Right renal pelvis (tissue), 4 donors: ENCODE measurements around the gene TNK2. TPM values are rescaled to one million over a fixed set of nuclear protein-coding genes. Genes with fewer than 3 reads are reported as not detected.

Experiments
- DNase-seq, 4 donors: peaks; one replicate each; pipeline ENCODE4 v3.0.0-alpha.2; 2013; ENCODE audit warnings: low read depth in 4 of 4, low spot score in 3 of 4, missing footprints in 1 of 4
- polyA plus RNA-seq, 4 donors: library from polyadenylated mRNA; unstranded; fragments of 120-200 nt; gene quantifications; one replicate each; pipeline ENCODE4 v1.2.1, GENCODE V29; 2013; ENCODE audit not compliant: insufficient read length in 4 of 4

The TNK2 gene
- polyA plus RNA-seq, 4 donors, result 24.0 to 32.3 (median 27.5) TPM

DNA sequence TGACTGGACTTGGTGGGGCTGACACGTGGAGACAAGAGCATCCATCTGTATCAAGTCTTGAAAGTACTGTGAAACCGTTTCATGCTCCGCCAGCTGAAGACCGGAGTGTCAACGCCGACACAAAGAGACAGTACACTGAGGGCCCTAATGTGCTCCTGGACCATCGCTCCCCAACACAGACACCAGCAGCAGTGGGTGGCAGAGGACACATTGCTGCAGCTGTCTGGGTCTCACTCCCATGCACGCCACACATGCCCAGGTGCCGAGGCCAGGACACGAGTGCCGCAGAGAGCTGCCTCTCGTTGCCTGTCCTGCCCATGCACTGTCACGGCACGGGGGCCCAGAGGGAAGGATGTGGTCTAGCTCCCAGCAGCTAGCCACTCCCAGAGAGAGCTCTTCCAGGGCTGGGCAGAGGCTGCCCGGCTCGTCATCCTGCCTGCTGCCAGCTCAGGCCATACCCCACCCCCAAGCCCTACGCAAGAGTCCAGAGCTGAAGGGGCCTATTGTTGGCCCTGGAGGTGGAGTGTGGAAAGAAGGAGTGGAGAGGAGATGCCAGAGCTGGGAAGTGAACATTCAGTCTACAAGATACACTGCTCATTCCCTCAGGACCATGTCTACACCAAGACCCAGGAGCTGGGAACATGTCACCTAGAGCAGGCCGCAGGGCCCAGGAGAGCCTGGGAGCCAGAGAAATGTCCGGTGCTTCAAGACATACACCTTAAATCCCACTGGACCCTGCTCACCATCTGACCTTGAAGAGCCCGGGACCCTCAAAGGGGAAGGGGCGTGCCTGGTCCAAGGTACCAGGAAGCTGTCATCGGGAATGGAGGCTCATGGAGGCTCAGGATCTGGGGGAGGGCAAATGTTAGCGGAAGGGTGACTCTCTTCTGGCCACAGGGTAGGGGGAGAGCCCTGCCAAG lies 7.7 kb downstream of the TNK2 start:
- no peak for DNase-seq

DNA sequence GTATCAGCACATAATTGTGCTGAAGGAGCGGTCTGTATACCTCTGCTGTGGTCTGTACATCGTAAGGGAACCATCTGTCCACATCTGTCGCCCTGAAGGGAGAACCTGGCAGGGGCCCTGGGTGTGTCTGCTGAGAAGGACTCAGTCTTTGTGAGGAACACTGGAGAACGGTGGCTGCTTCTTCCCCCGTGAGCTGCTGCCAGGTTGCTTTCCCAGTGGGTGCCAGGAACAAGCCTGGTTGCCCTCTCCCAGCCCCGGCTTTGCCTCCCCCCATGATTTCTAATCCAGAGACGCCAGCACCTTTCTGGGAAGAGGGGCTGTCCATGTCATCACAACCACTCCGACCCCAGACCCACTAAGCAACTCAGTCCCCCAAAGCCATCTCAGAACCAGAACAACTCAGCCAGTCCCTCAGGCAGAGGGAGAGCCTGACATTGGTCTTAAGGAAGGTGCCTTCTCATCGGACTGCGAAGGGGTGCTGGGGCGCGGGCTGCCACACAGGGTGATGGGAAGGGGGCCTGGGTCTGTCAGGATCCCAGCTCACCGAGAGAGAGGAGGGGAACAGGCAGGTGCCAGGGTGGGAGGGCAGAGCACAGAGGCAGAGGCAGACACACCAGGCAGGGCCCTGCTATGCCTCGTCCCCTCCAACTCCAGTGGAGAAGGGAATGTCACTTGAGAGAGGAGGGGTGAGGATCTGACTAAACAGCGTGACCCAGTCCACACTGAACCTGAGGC lies 8.5 kb downstream of the TNK2 start:
- no peak for DNase-seq

DNA sequence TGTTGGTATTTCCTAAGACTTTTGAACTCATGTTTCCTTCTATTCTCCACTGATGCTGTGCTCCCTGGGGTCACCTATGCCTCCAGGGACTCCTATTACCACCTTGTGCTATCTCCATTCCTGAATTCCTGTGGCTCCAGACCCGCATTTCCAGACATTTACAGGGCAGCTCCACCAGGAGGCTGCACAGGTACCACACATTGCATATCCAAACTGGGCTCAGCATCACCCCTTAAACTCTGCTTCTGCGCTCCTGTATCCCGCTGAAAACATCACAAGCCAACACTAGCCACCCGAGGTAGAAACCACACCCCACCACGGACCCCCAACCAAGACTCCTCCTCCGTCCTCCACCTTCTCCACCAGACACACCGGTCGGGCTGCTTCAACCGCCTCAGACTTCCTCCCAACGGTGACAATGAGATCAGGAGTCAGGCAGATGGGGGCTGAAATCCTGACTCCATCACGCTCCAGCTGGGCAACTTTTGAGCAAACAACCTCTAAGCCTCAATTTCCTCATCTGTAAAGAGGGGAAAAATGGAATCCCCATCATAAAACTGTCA lies 10.4 kb downstream of the TNK2 start:
- no peak for DNase-seq

DNA sequence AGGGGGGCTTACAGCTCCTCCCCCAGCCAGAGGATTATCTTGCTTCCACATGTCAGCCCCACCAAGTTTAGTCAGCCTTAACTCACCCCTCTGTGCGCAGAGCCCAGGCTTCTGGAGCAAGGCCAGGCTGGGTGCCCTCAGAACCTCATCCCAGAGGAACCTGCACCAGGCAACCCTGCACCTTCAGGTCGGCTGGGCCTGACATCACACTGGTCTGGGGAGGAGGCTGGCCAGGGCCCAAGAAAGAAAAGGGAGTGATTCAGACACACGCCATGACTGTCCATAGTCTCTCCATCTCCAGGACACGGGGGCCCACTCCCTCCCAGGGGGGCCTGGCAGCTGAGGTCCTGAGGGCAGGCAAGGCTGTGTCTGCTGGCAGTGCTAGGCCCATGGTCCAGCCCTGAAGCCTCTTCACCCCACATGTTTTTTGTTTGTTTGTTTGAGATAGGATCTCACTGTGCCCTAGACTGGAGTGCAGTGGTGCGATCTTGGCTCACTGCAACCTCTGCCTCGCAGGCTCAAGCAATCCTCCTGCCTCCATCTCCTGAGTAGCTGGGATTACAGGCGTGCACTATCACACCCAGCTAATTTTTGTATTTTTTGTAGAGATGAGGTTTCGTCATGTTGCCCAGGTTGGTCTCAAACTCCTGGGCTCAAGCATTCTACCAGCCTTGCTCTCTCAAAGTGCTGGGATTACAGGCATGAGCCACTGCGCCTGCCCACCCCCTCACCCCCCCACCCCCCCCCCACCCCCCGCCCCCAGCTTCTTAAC lies 11.1 kb downstream of the TNK2 start:
- no peak for DNase-seq

DNA sequence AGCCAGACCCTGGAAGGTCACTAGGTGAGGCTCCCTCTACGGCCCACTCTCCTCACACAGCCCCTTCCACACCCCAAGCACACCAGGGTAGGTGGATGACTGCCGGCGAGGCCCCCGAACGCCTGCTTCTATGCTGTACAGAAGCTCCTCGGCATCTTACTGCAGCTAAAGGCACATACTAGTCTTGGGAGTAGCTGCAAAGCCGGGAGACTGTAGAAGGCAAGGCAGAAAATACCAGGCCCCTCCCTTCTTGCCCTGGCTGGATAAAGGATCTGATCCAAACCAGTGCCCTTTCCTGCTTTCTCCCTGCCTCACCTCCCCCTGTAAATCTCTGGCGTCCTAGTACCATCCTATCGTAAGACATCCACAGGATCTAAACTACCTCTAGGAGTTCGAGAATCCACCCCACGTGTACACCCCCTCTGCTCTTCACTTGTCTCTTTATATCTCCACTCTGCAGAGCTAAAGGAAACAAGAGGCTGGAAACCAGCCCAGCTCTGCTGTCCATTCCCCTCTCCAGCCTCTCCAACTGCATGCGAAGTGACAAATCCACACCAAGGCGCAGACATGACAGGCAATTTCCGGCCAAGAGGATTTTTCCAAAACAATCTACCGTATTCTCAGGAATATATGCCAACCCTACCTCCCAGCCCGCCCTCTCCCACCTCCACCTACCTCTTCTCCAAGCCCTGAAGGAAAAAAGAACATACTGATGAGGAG lies 11.8 kb downstream of the TNK2 start:
- no peak for DNase-seq

DNA sequence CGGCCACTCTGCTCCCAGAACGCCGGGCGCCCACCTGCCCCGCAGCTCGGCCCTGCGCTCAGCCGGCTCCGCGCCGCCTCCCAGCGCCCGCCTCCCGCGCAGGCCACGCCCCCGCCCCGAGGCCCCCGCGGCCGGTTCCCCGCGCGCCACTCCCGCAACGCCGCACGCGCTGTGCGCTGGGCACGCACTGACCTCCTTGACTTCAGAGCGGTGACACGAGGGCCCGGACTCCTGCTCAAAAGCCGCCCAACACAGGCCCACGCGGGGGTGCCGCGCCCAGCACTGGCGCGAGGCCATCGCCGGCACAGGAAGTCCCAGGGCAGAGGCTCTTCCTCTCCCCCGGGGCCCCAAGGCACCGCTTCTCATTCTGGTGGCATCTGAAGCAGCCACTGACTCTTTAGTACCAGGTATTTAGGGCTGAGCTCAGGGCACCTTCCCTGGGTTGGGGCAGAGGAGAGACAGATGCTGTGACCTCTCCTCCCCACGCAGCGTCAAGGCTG lies 12.4 kb downstream of the TNK2 start:
- DNase-seq, result no peak

DNA sequence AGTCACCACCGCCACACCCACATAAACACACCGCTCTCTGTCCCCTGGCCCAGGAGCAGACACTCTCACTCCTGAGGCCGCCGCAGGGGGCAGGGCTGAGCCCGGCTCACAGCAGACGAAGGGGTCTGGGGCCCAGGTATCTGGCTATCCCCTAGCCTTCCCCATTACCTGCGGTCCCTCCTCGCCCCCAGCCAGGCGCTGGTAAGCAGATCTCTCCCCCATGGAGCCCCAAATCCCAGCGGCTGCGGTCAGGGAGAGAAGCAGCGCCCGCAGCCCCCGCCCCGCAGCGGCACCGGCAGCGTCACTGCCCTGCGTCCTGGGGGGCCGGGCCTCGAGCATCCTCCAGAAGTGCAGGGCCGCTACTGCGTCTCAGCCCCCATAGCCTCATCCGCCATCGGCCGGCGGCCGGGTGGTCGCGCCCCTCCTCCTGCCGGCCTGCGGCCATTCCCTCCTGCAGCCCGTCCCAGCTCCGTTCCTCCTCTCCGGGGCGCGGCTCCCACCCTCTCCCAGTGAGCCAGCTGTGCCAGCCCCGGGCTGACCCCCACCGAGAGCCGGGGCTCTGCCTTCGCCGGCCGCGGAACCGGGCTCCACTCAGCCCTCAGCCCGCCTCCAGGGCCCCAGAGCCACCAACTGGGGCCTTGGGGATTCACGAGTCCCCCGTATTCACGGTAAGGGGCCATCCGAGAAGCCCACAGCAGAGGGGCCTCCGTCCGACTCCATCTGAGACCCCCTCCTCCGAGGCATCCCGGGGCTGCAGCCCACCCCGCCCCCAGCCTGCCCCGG lies 13.1 kb downstream of the TNK2 start:
- DNase-seq, result no peak

DNA sequence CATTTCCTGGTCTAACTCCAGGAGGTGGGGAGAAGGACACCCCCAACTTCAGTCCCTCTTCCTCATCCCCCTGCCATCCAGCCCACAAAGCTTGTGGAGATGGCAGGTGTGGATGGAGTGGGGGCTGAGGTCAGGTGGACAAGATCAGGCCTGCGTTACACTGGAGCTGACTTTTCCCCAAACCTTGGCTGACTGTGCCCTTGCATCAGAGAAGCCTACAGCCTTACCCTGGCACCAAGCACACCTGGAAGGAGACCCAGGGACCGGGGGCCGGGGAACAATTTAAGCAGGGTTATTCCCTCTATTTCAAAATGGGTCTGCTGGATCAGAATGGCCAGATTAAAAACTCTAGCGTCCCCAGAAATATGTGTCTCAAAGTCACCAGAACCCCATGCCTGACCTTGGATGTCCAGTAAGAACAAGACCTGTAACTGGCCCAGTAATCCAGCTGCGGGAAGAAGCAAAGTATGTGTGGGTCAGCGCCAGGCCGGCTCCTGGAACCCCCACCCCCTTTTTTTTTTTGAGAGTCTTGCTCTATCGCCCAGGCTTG lies 14.4 kb downstream of the TNK2 start:
- DNase-seq, result no peak

DNA sequence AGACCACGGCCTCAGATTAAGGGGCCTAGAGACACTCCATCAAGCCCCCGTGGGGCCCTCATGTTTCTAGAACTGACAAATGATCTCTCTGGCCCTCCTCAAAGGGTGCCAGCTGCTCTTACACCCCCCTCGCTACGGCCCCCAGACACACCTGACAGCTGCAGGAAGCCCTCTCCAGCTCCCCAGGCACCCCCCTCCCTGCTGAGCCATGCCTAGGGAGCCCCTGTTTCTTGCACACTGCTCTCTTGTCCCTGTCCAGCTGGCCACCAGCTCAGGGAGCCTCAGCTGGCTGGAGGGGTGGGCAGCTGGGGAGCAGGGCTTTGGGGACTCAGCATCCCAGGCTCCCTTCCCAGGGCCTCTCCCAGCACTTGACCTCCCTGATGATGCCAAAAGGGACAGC lies 14.8 kb downstream of the TNK2 start:
- no peak for DNase-seq

DNA sequence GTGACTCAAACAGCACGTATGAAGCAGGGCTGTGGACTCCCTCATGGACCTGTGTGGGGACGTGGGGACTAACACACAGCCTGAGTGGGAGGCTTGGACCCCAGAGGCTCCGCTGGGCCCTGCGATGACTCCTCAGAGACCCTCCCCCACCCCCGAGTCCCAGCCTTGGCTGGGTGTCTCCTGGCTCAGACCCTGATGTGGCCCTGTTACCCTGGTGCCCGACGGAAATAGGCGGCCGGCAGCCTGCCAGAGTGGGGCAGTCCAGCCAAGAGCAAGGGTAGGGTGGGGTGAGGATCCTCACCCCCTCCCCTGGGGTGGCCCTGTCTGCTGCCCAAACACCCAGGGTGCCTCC lies 15.3 kb downstream of the TNK2 start:
- no peak for DNase-seq

DNA sequence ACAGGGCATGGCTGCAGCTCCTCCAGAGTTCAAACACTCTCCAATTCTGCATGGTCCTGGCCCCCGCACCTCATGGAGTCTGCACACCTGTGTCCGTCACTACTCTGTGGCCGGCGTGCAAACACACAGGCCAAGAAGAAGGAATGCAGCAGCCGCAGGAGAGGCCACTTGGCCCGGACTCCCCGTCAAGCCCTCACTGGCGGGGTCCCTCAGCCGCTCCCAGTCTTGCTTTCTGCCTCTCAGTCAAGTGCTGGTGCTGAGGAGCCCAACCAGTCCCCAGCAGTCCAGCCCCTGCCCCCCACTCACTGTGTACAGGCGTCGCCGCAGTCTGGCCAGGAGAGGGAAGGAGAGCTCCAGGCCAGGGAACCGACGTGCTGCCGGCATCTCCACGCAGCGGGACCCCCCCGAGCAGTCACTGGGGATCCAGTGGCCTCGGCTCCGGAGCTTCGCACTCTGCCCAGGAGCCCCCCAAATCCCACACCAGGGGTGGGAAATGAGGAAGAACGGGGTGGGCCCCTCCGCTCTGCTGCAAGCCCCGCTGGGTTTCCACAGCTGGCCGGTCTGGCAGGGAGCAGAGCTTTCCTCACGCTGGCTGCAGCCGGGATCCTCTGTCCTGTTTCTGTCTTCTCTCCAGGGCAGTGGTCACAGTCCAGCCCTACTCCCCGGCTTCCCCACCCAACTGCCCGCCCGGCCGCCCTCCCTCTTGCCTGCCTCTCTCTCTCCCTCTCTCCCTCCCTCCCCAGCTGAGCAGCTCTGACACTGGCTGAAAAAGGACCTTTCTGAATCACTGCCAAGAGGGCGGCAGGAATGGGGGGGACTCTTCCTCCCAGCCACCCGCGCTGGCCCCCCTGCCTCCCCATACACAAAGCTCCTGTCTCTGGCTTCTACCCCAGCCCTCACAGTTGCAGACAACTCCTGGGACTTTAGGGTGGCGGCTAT lies 16.0 kb downstream of the TNK2 start:
- peak in 1 of 4 donors; percentile 71 for DNase-seq

DNA sequence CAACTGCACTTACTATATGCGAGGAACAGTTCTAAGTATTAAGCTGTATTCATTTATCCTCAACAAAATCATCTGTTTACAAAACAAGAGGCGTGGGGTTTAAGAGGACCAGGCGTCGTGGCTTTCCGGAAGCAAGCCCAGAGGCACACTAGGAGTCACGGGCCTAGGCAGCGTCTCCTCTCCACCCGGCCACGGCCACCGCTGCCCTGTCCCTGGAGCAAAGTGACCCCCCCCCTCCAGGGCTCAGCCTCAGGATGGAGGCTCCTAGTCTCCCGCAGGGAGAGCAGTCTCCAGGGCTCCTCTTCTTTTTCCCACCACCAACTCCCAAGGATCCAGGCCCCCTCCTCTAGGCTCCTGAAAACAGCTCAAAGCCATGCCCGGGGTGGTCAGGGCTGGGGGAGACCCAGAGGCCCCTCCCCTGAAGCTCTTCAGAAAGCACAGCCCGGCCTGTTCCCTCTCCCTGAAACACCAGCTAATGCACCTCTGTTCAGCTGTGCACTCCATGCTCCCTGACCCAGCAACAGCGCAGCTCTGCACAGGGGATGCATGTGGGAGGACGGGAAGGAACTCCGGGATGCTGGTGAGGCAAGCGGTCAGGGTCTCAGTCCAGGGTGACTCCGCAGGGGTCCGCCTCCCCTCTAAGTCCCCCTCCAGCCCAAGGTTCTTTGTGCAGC lies 16.8 kb downstream of the TNK2 start:
- DNase-seq, result no peak

DNA sequence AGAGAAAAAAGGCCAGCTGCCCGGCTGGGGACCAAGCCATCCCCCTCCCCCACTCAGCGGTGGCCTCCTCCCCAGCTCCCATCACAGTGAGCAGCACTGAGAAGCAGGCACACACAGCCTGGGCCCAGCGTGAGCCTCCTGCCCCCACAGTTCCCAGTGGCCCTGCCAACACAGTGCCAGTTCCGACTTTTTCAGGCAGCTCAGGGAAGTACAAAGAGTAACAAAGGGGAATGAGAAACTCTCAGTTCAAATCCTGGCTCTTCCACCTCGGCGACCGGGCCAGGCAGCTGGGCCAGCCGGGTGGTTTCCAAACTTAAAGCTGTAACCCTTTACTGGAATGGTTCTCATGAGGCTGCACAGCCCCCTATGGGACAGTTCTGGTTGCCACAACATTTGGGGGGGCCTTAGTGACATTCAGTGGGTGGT lies 18.5 kb downstream of the TNK2 start:
- DNase-seq, result no peak

DNA sequence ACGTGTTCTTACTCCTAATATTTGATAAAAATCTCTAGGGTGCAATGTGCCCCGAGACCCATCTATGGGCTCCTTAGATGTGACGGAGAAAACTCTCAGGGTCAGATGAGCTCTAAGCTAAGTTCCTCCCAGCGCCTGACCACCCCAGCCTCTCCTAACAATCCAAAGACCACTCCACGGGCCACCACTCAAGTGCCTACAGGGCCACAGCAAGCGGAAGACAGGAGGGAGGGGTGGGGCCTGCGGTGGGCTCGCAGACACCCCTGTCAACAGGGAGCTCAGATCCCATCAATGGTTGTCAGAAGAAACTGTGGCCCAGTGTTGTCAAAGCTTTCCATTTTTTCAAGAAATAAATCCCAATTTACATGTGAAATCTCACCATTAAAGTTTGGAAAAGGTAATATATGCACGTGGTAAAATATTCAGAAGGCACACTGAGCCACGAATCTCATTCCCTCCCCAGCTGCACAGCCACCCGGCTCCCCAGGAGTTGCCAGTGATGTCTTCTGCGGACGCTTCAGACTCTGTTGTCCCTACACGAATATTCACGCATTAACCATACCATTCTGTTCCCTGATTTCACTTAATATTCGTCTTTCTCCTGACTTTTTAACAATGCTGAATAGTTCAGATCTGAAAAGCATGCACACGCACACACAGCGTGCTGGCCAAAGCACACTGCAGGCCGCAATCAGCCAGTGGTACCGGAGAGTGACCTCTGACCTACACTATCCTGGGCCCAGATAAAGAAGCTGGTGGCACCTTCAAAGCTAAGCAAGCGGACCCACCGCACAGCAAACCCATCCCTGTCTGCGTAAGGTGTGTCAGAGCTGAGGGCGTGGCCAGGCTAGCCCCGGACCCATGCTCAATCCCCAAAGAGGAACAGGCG lies 19.1 kb downstream of the TNK2 start:
- DNase-seq, result no peak

DNA sequence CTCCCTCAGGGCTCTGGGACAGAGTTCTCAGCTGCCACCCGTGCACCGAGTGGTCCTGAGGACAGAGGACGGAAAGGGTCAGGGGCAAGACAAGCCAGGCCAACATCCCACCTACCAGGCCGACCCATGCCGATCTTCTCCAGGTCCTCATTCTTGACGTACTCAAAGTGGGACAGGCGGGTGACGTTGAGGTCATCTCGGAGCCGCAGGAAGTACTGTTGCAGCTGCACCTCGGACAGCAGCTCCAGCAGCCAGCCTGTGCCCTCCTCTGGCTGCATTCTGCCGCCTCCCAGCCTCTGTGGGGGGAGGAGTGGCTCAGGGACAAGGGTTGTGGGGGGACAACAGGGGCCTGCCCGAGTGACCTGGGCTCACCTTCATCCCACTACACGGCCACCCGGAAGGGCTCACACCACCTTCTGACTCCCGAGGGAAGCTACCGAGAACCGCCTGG lies 20.0 kb downstream of the TNK2 start:
- no peak for DNase-seq

DNA sequence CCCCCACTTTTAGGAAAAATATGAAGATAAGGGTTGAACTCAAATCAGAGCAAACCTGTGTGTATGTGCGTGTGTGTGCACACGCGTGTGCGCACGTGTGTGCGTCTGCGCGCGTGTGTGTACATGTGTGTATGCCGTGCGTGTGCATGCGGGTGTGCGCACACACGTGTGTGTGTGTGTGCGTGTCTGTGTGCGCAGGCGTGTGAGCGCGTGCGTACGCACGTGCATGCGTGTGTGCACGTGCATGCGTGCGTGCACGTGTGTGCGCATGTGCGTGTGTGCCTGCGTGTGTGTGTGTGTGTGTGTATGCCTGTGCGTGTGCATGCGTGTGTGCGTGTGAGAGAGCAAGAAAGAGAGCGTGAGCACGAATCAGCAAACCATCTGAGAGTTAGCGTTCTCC lies 20.7 kb downstream of the TNK2 start:
- no peak for DNase-seq
